ENCODE measurements around the gene GALNT17.

The GALNT17 gene

DNA sequence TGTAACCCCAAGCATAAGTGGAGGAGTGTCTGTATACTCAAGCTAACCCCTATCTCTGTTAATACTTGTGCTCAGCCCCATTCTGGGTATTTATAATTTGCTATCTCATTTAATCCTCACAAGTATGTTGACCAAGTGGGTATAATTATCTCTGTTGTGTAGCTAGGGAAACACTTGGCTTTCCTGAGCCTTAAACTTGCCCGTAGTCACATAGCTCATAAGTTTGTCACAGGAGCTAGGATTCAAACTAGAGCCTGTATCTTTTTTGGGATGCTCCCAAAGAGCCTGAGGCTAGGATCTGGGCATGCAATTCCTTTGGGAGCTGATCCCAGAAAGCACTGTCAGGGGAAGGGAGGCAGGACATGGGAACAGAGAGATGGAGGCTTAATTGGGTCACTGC lies 377.4 kb downstream of the GALNT17 start:
- ATAC-seq (ENCODE audit: insufficient read depth, low read depth) (no peak), DNase-seq (no peak)
- Histone ChIP-seq H3K4me1 (ENCODE audit: insufficient read depth, low read length) (no peaks in the 10 kb centered on the region), H3K79me2 (ENCODE audit: insufficient read depth, low read length) (no peaks in the 10 kb centered on the region), H3K27me3 (ENCODE audit: insufficient read depth, low read length, poor library complexity) (no peaks in the 10 kb centered on the region), H3K9me3 (ENCODE audit: insufficient read depth, low read length, severe bottlenecking) (peaks cover 4% of the 10 kb centered on the region), H3K9ac (ENCODE audit: low read depth, low read length) (no peak overlapping the region), H3K4me3 (ENCODE audit: low read depth in 1 of 2, low read length in 2 of 2) (no peak overlapping the region), H2AFZ (ENCODE audit: low read depth, low read length) (no peak overlapping the region), H3K27ac (ENCODE audit: low read length) (no peak overlapping the region), H3K4me2 (ENCODE audit: insufficient read depth, low read length) (no peak overlapping the region), H3K36me3 (ENCODE audit: insufficient read depth, low read length) (no peaks in the 10 kb centered on the region), H4K20me1 (ENCODE audit: insufficient read depth, low read length) (no peaks in the 10 kb centered on the region)
- TF ChIP-seq EZH2 (IDR thresholded peaks at IDR 0.05; ENCODE audit: borderline replicate concordance, low read depth, low read length, severe bottlenecking): no peak
- TF ChIP-seq, protein P1, sequence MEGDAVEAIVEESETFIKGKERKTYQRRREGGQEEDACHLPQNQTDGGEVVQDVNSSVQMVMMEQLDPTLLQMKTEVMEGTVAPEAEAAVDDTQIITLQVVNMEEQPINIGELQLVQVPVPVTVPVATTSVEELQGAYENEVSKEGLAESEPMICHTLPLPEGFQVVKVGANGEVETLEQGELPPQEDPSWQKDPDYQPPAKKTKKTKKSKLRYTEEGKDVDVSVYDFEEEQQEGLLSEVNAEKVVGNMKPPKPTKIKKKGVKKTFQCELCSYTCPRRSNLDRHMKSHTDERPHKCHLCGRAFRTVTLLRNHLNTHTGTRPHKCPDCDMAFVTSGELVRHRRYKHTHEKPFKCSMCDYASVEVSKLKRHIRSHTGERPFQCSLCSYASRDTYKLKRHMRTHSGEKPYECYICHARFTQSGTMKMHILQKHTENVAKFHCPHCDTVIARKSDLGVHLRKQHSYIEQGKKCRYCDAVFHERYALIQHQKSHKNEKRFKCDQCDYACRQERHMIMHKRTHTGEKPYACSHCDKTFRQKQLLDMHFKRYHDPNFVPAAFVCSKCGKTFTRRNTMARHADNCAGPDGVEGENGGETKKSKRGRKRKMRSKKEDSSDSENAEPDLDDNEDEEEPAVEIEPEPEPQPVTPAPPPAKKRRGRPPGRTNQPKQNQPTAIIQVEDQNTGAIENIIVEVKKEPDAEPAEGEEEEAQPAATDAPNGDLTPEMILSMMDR (IDR thresholded peaks at IDR 0.05; ENCODE audit: borderline replicate concordance, extremely low read depth, low read length, poor library complexity, severe bottlenecking): no peak

DNA sequence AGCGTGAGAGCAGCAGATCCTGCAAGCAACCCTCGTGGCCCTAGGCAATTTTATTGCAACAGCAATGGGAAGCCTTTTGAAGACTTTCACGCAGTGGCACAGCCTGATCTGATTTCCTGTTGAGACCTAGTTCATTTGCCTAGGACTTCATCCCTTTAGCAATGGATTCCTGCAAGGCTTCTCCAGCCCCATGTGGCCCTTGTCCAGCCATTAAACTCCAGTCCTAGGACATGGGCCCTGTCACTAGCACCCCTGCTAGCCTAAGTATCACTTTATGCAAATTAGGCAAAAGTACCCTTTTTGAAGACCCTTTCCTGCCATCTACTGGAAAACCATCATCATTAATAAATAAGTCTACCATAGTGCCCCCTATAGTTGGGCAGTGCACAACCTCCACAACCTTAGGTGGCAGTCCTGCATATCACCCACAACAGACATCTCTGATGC lies 379.4 kb downstream of the GALNT17 start:
- DNase-seq (no peak), ATAC-seq (ENCODE audit: insufficient read depth, low read depth) (no peak)
- no peaks in the 10 kb centered on the region for H3K27me3 ChIP-seq (ENCODE audit: insufficient read depth, low read length, poor library complexity)
- no peak overlapping the region for H3K4me3 ChIP-seq (ENCODE audit: low read depth in 1 of 2, low read length in 2 of 2)
- no peak overlapping the region for H3K4me2 ChIP-seq (ENCODE audit: insufficient read depth, low read length)
- TF ChIP-seq EZH2 (IDR thresholded peaks at IDR 0.05; ENCODE audit: borderline replicate concordance, low read depth, low read length, severe bottlenecking): no peak
- TF ChIP-seq, protein P1 (IDR thresholded peaks at IDR 0.05; ENCODE audit: borderline replicate concordance, extremely low read depth, low read length, poor library complexity, severe bottlenecking): peak; percentile 44
- no peaks in the 10 kb centered on the region for H3K79me2 ChIP-seq (ENCODE audit: insufficient read depth, low read length)
- H3K9me3 ChIP-seq (ENCODE audit: insufficient read depth, low read length, severe bottlenecking): peaks cover 11% of the 10 kb centered on the region
- no peaks in the 10 kb centered on the region for H3K36me3 ChIP-seq (ENCODE audit: insufficient read depth, low read length)
- no peak overlapping the region for H2AFZ ChIP-seq (ENCODE audit: low read depth, low read length)
- no peaks in the 10 kb centered on the region for H3K4me1 ChIP-seq (ENCODE audit: insufficient read depth, low read length)
- no peak overlapping the region for H3K27ac ChIP-seq (ENCODE audit: low read length)
- no peak overlapping the region for H3K9ac ChIP-seq (ENCODE audit: low read depth, low read length)
- H4K20me1 ChIP-seq (ENCODE audit: insufficient read depth, low read length): no peaks in the 10 kb centered on the region

DNA sequence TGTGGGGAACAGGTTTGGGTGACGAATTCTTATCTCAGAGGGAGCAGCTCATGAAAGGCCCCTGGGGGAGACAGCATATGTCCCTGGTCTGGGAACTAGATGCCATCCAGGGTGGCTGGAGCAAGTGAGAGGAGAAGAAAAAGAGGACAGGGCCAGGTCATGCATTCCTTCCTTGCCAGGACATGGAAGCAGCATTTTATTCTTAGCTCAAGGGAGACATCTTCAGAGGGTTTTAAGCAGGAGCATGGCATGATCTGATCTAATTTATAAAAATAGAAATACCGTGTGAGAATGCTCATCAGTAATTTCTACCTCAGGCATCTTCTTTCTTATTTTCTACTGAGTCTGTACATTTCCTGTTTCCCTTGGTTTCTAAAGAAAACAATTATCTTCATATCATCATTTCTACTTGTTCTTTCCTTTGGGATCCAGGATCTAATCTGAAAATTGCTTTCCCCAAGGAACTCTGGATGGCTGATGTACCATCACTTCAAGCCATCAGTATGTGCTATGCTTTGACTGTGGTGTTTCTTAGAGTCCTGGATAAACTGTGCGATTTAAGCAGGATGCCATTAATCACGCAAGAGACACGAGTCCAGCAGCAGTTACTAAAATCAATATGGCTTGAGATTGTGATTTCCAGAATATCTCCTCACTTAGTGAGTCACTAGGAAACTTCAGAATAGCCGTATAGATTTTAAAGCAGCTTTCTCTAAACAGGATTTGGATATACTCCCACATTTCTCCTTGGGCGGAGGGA lies 386.2 kb downstream of the GALNT17 start:
- no peak overlapping the region for H3K27ac ChIP-seq (ENCODE audit: low read length)
- no peaks in the 10 kb centered on the region for H3K27me3 ChIP-seq (ENCODE audit: insufficient read depth, low read length, poor library complexity)
- H4K20me1 ChIP-seq (ENCODE audit: insufficient read depth, low read length): no peaks in the 10 kb centered on the region
- H3K9ac ChIP-seq (ENCODE audit: low read depth, low read length): no peak overlapping the region
- peaks cover 19% of the 10 kb centered on the region for H3K9me3 ChIP-seq (ENCODE audit: insufficient read depth, low read length, severe bottlenecking)
- H3K36me3 ChIP-seq (ENCODE audit: insufficient read depth, low read length): no peaks in the 10 kb centered on the region
- no peaks in the 10 kb centered on the region for H3K4me1 ChIP-seq (ENCODE audit: insufficient read depth, low read length)
- H2AFZ ChIP-seq (ENCODE audit: low read depth, low read length): no peak overlapping the region
- H3K4me3 ChIP-seq (ENCODE audit: low read depth in 1 of 2, low read length in 2 of 2): no peak overlapping the region
- no peaks in the 10 kb centered on the region for H3K79me2 ChIP-seq (ENCODE audit: insufficient read depth, low read length)
- H3K4me2 ChIP-seq (ENCODE audit: insufficient read depth, low read length): no peak overlapping the region
- DNase-seq (no peak), ATAC-seq (ENCODE audit: insufficient read depth, low read depth) (no peak)
- TF ChIP-seq, protein P1 (IDR thresholded peaks at IDR 0.05; ENCODE audit: borderline replicate concordance, extremely low read depth, low read length, poor library complexity, severe bottlenecking): no peak
- no peak for TF ChIP-seq EZH2 (IDR thresholded peaks at IDR 0.05; ENCODE audit: borderline replicate concordance, low read depth, low read length, severe bottlenecking)

Data from DND-41 (cell line).